GM18502 (cell line): Measurements from ENCODE around the gene ARL6IP4.

Source experiments
- ATAC-seq: cut with Tn5 transposase; IDR thresholded peaks from one replicate; pipeline ENCODE4 v1.9.1; 2021; ENCODE audit warnings: mild to moderate bottlenecking; ENCODE audit not compliant: unreplicated experiment, poor library complexity

ARL6IP4 gene

GRCh38 chr12:122956035-122956434 is 24.4 kb upstream of the ARL6IP4 start:
- ATAC-seq: no peak

- ATAC-seq: no peak
Observed at GRCh38 chr12:122958198-122958888, 22.1 kb upstream of the ARL6IP4 start.

- ATAC-seq: no peak
Observed at GRCh38 chr12:122959566-122960192, 20.8 kb upstream of the ARL6IP4 start.

GRCh38 chr12:122960193-122960569 is 20.3 kb upstream of the ARL6IP4 start:
- no peak for ATAC-seq

- ATAC-seq: no peak
Observed at GRCh38 chr12:122961531-122962329, 18.8 kb upstream of the ARL6IP4 start.

GRCh38 chr12:122963941-122964265 is 16.6 kb upstream of the ARL6IP4 start:
- no peak for ATAC-seq

- ATAC-seq: no peak
Observed at GRCh38 chr12:122964439-122965257, 15.8 kb upstream of the ARL6IP4 start.

- no peak for ATAC-seq
Observed at GRCh38 chr12:122965321-122965751, 15.1 kb upstream of the ARL6IP4 start.

- peak; percentile 76 for ATAC-seq
Observed at GRCh38 chr12:122965851-122966742, 14.4 kb upstream of the ARL6IP4 start, which contains the start of gene ABCB9. Gene ABCB9 (minus strand): TSS chr12:122966463. CDS start chr12:122960235, 6,228 bp downstream.

GRCh38 chr12:122966743-122967550 is 13.5 kb upstream of the ARL6IP4 start:
- no peak for ATAC-seq

- no peak for ATAC-seq
Observed at GRCh38 chr12:122968104-122968503, 12.4 kb upstream of the ARL6IP4 start.

GRCh38 chr12:122969676-122970075 is 10.8 kb upstream of the ARL6IP4 start:
- no peak for ATAC-seq

GRCh38 chr12:122974274-122974891 is 6.1 kb upstream of the ARL6IP4 start:
- peak; percentile 73 for ATAC-seq

- ATAC-seq: peak; percentile 74
Observed at GRCh38 chr12:122974892-122975789, 5.3 kb upstream of the ARL6IP4 start, which contains the start of gene OGFOD2. Gene OGFOD2 (plus strand): TSS chr12:122975244. CDS start chr12:122975252, 8 bp downstream.

- ATAC-seq: no peak
Observed at GRCh38 chr12:122975790-122976647, 4.5 kb upstream of the ARL6IP4 start.

- ATAC-seq: no peak
Observed at GRCh38 chr12:122976648-122976975, 3.9 kb upstream of the ARL6IP4 start.
